Skin epidermis (tissue), 12 donors: ENCODE measurements around the gene SLC17A2.

Source experiments
- H3K27ac ChIP-seq, 21 experiments: fragments of 200-600 bp; sonication (generic) in 11 of 21; one replicate each; pipeline ENCODE4 v1.5.0; 2020; ENCODE audit warnings: mild to moderate bottlenecking in 3 of 21, inconsistent platforms in 2 of 21, moderate library complexity in 2 of 21
- H3K4me3 ChIP-seq, 7 experiments: fragments of 200-600 bp; sonication (generic) in 2 of 7; one replicate each; pipeline ENCODE4 v1.5.0; 2020; ENCODE audit warnings: inconsistent platforms in 2 of 7, mild to moderate bottlenecking in 2 of 7, moderate library complexity in 1 of 7

SLC17A2 gene

GRCh38 chr6:25892877-25893276, 37.6 kb downstream of the SLC17A2 start:
- H3K27ac ChIP-seq: no peak overlapping the region
- H3K4me3 ChIP-seq: no peak overlapping the region

DNA sequence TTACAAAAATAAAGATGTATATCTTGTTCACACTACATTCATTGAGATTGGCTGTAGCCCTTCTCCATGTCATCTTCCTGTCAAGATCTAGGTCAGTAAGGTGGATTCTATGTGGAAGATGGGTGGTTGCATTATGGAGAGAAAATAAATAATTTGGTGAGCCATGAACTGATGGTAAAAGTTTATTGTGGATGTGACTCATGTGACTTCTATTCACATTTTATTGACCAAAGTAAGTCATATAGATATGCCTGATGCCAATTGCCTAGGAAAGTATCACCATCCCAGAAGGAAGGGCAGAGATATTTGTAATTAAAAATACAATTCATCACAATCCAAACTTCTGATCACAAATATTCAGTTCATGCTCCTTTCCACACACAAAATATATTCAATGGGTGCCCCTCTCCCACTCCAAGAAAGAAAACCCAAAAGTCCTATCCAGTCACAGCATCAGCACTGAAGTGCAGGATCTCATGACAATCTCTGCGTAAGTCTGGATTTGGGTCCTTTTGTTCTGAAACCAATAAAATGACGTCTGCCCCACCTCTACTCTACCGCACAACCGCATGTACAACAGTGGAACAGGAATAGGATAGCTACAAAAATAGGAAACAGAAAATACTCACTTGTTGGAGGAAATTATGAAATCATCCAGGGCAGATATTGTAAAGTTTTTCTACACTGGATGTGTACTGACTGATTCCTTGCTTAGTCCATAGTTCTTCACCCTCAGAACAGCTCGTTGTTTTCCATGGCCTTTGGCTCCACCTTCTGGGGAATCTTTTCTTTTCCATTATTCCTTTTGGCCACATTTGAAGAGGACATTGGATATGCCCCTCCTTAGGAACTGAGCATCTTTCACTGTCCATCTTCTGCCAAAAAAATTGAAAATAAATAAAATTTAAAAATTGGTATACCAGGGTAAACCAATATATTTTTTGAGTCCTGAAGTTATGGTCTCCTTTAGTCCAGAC, 40.3 kb downstream of the SLC17A2 start:
- Histone ChIP-seq H3K27ac (no peak overlapping the region), H3K4me3 (no peak overlapping the region)

GRCh38 chr6:25888626-25889025, 41.9 kb downstream of the SLC17A2 start:
- H3K27ac ChIP-seq: no peak overlapping the region

DNA sequence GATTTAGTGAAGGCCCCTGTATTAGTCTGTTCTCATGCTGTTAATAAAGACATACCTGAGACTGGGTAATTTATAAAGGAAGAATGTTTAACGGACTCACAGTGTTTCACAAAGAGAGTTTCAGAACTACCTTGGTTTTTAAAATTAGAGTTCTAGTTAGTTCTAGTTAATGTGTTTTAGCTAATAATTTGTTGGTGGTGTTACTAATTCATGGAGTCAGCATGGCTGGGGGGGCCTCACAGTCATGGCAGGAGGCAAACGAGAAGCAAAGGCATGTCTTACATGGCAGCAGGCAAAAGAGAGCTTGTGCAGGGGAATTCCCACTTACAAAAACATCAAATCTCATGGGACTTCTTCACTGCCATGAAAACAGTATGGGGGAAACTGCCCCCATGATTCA, 44.4 kb downstream of the SLC17A2 start:
- no peak overlapping the region for H3K27ac ChIP-seq

More at GRCh38 chr6:25888626-25889025, 41.9 kb downstream of the SLC17A2 start:
- no peak overlapping the region for H3K4me3 ChIP-seq

GRCh38 chr6:25883991-25884390, 46.5 kb downstream of the SLC17A2 start:
- H3K27ac ChIP-seq: no peak overlapping the region
- no peak overlapping the region for H3K4me3 ChIP-seq

More for the DNA sequence above, 44.4 kb downstream of the SLC17A2 start:
- H3K4me3 ChIP-seq: no peak overlapping the region

GRCh38 chr6:25883536-25883935, 47.0 kb downstream of the SLC17A2 start:
- H3K4me3 ChIP-seq: no peak overlapping the region
- no peak overlapping the region for H3K27ac ChIP-seq

DNA sequence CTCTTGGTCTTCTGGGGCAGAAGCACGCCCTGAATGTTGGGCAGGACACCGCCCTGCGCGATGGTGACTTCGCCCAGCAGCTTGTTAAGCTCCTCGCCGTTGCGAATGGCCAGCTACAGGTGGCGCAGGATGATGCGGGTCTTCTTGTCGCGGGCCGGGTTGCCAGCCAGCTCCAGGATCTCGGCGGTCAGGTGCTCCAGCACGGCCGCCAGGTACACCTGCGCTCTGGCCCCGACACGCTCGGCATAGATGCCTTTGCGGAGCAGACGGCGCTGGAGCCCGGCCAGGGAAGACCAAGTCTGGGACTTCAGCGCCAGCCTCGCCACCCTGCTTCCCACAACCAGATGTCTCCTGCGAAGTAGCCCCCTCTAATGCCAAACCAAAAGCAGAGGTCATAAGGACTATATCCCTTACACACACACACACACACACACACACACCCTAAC, 48.4 kb downstream of the SLC17A2 start:
- Histone ChIP-seq H3K4me3 (peak overlapping the region in 4 of 7 experiments; percentile 5 to 20 (median 20)), H3K27ac (no peak overlapping the region)

DNA sequence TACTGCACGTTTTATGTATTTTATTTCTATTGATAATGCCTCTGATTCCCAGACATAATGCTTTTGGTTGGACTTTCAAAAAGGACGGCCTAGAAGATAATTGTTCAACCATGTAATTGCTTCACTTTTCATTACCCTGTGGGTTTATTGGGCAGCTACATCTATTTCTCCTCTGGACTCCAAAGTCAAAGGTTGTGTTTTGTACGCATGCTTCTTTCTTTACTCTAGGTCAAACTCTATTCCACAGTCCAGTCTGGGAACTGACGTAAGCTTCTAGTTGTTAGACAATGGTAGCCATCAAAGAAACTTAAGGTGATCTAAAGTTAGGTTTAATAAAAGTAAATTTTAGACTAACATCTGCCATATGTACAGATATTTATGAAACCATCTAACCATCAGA, 49.9 kb downstream of the SLC17A2 start:
- H3K27ac ChIP-seq: no peak overlapping the region

DNA sequence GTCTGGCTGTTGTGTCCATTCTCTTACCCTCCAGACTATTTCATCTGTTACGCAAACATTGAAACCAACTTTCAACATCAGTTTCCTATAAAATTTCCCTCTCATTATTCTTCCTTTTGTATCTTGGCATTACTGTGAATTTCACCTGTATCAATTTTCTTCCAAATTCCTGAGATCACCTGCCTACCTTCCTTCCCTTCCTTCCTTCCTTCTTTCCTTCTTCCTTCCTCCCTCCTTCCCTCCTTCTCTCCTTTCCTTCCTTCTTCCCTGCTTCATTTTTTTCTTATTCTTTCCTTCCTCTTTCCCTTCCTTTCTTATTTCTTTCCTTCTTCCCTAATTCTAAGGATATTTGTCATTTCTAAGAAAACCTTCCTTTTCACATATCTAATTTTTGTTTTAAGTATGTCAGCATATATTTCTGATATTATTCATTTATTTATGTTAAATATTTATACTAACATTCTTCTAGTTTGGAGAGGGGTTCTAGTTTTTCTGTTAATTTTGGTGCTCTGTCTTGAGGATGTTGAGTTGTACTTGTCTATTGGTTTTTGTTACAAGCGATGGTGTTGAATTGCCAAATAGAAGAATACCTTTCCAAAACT, 51.7 kb downstream of the SLC17A2 start:
- no peak overlapping the region for H3K4me3 ChIP-seq
- H3K27ac ChIP-seq: no peak overlapping the region

More for the DNA sequence above, 49.9 kb downstream of the SLC17A2 start:
- H3K4me3 ChIP-seq: no peak overlapping the region

- Histone ChIP-seq H3K4me3 (no peak overlapping the region), H3K27ac (no peak overlapping the region)
Measured at GRCh38 chr6:25875926-25876602, 54.4 kb downstream of the SLC17A2 start.

GRCh38 chr6:25875563-25875905, 55.0 kb downstream of the SLC17A2 start:
- H3K27ac ChIP-seq: no peak overlapping the region
- no peak overlapping the region for H3K4me3 ChIP-seq

DNA sequence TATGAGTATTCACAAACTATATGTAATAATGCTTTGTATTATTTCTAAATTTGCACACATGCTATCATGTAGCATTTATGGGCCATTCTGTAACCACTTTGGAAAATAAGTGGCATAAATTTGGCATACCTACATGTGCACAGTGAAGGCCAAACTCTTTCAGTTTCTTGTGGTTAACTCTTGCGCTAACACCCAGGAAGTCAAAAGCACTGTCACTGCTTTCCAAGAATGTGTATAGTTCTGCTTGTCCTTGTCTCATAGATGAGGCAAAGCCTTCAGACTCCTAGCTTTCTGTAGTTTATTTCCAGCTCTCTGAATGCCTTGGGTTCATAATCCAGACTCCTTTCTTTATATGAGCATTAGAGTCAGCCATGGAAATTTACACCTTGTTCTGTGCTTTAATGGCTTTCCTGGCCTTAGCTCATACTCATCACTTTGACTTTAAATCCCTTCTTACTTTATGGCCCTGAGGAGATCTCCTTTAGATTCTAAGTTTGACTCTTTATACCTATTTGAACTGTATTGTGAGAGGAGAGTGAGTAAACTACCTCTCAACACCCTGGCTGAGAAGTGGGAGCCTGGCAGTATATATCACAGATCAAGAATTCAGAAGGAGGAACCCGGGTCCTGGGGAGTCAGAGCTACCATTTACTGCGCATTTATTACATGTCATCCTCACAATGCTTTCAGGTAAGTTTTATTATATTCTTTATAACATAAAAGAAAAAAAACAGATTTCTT, 55.5 kb downstream of the SLC17A2 start:
- Histone ChIP-seq H3K4me3 (no peak overlapping the region), H3K27ac (no peak overlapping the region)

DNA sequence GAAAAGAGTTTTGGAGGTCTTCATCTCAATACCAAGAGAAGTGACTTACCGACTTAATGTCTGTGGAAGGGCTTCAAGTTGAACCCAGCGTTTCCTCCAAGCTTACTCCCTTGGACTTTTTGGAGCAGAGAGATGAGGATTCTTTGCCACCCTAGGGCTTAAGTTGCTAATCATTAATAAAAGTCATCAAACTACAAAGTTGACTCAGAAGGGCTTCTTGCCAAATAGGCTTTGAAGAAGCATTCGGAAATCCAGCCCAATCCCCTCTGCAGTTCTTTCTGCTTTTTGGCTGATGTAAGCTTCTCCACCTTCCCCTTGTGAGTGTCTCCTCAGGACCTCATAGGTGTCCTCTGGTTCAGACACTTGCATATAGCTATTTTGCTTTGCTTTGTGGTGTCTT, 56.4 kb downstream of the SLC17A2 start, which contains the start of gene SLC17A3:
SLC17A3 (minus strand) TSS at position 126 of the 400 bp plus-strand sequence. CDS start 5,856 bp downstream, outside the sequence.
- Histone ChIP-seq H3K4me3 (no peak within 1 kb of the TSS), H3K27ac (no peak within 1 kb of the TSS)

DNA sequence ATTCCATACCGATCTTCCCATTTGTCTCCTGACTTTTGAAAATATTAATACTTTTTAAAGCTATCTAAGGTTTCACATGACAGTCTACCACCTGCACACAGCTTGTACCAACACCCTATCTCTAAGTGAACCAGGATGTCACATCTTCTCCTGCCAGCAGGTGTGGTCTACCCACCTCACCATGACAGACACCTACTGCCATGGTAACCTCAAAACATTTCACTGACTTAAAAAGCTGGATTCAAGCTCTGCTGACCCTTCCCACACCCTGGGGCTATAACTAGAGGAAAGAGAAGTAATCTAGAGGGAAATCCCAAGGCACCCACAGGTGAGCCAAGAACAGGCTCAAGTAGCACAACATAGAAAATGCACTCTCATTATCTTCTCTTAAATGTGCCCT, 57.7 kb downstream of the SLC17A2 start:
- Histone ChIP-seq H3K4me3 (no peak overlapping the region), H3K27ac (no peak overlapping the region)

- H3K4me3 ChIP-seq: no peak overlapping the region
- H3K27ac ChIP-seq: no peak overlapping the region
Measured at GRCh38 chr6:25869840-25870239, 60.7 kb downstream of the SLC17A2 start.

DNA sequence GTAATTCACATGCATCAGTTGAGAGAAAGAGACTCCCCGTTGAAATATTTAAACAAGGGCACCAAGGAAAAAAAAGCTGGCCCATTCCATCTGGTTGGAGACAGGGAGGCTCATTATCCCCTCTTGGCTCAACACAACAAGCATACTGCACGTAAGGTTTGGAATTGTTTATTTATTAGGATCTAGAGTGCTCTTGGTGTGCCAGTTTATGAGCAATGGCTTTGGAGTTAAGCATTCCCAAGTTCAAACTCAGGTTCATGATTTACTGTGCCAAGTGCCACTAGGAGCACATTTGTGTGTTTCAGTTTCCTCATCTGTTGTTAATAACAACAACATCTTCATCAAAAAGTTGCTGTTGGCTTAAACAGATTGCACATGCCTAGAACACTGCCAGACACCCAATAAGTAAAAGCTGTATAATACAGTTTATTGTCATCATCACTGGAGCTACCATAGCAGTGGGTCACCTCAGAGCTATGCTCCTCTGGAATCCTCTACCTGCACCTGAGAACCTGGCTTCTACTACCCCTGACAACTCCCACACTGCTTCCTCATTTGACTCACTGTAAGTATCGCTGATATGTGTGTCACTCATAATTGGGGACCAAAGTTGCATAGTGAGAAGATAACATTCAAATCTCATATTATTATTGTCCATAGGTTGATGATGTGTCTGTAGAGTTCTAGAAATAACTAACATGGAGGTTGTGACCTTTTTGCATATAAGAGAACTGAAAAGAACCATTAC, 61.9 kb downstream of the SLC17A2 start:
- no peak overlapping the region for H3K4me3 ChIP-seq

GRCh38 chr6:25866011-25866410, 64.5 kb downstream of the SLC17A2 start:
- Histone ChIP-seq H3K27ac (peak overlapping the region in 1 of 21 experiments; percentile 2), H3K4me3 (no peak overlapping the region)

More for the DNA sequence above, 61.9 kb downstream of the SLC17A2 start:
- no peak overlapping the region for H3K27ac ChIP-seq

DNA sequence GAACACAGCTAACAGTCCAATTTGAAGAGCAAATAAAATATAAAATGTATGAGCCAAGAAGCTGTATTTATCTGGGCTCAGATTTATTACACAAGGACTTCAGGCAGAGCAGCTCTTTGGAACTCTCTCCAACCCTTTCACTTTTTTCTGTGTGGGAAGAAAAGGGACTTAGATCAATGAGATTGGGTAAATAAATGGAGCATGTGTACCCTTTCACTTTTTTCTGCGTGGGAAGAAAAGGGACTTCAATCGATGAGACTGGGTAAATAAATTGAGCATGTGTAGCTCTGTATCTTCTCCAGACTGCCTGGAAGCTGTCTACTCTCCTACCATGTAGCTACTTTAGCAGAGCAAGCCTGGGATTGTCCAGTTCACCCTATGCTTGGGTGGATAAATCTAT, 67.1 kb downstream of the SLC17A2 start:
- Histone ChIP-seq H3K27ac (no peak overlapping the region), H3K4me3 (no peak overlapping the region)
